ENCODE data around the gene GALNT14.

GALNT14 gene

GRCh38 chr2:31083234-31083993, 54.8 kb downstream of the GALNT14 start:
- no peak for DNase-seq

GRCh38 chr2:31082002-31082401, 56.2 kb downstream of the GALNT14 start:
- no peak for DNase-seq

GRCh38 chr2:31081492-31081891, 56.7 kb downstream of the GALNT14 start:
- DNase-seq, result no peak

- DNase-seq, result no peak
Observed at GRCh38 chr2:31080361-31080760, 57.9 kb downstream of the GALNT14 start.

- DNase-seq, result no peak
Observed at GRCh38 chr2:31079665-31080064, 58.6 kb downstream of the GALNT14 start.

- DNase-seq, result no peak
Observed at GRCh38 chr2:31078579-31079105, 59.6 kb downstream of the GALNT14 start.

GRCh38 chr2:31078011-31078410, 60.2 kb downstream of the GALNT14 start:
- DNase-seq, result no peak

GRCh38 chr2:31075941-31076590, 62.2 kb downstream of the GALNT14 start:
- no peak for DNase-seq

- DNase-seq, result no peak
Observed at GRCh38 chr2:31075431-31075830, 62.8 kb downstream of the GALNT14 start.

- DNase-seq, result no peak
Observed at GRCh38 chr2:31071741-31072140, 66.5 kb downstream of the GALNT14 start.

- no peak for DNase-seq
Observed at GRCh38 chr2:31070339-31071125, 67.7 kb downstream of the GALNT14 start.

- no peak for DNase-seq
Observed at GRCh38 chr2:31069643-31070325, 68.5 kb downstream of the GALNT14 start.

GRCh38 chr2:31067259-31067658, 71.0 kb downstream of the GALNT14 start:
- no peak for DNase-seq

GRCh38 chr2:31066551-31066950, 71.7 kb downstream of the GALNT14 start:
- no peak for DNase-seq

- DNase-seq, result no peak
Observed at GRCh38 chr2:31066086-31066485, 72.2 kb downstream of the GALNT14 start.

- DNase-seq, result no peak
Observed at GRCh38 chr2:31065356-31065755, 72.9 kb downstream of the GALNT14 start.

GRCh38 chr2:31060397-31060796, 77.8 kb downstream of the GALNT14 start:
- no peak for DNase-seq

GRCh38 chr2:31058096-31059035, 79.9 kb downstream of the GALNT14 start:
- DNase-seq, result no peak

- DNase-seq, result no peak
Observed at GRCh38 chr2:31057691-31058090, 80.5 kb downstream of the GALNT14 start.

GRCh38 chr2:31055938-31056337, 82.3 kb downstream of the GALNT14 start:
- DNase-seq, result no peak

- DNase-seq, result no peak
Observed at GRCh38 chr2:31054842-31055388, 83.3 kb downstream of the GALNT14 start.
